Liver (tissue), 9 donors: ENCODE data around the gene OR7A17. TPM values are rescaled to one million over a fixed set of nuclear protein-coding genes. Genes with fewer than 3 reads are reported as not detected.

ENCODE experiments used
- DNase-seq: peaks from one replicate; pipeline ENCODE4 v3.0.0-alpha.2; 2017; ENCODE audit warnings: low spot score
- H3K27ac ChIP-seq, 2 donors: one replicate each; pipeline ENCODE4 v1.7.0; 2013; ENCODE audit warnings: inconsistent platforms in 2 of 2, low read length in 2 of 2, control low read depth in 1 of 2, low read depth in 1 of 2, mild to moderate bottlenecking in 1 of 2
- H3K27me3 ChIP-seq, 4 donors: one replicate each; pipeline versions ENCODE4 v1.6.1 to v1.7.0; 2013; ENCODE audit warnings: low read length in 3 of 4, inconsistent platforms in 1 of 4, mild to moderate bottlenecking in 1 of 4, moderate library complexity in 1 of 4; ENCODE audit not compliant: control insufficient read depth in 4 of 4, insufficient read depth in 4 of 4
- H3K36me3 ChIP-seq, 4 donors: one replicate each; pipeline versions ENCODE4 v1.6.1 to v1.7.0; 2013; ENCODE audit warnings: low read length in 3 of 4, mild to moderate bottlenecking in 3 of 4, low read depth in 1 of 4, moderate library complexity in 1 of 4; ENCODE audit not compliant: control insufficient read depth in 4 of 4, insufficient read depth in 3 of 4
- H3K4me1 ChIP-seq, 4 donors: one replicate each; pipeline versions ENCODE4 v1.6.1 to v1.7.0; 2013; ENCODE audit warnings: low read length in 3 of 4, mild to moderate bottlenecking in 3 of 4, moderate library complexity in 1 of 4; ENCODE audit not compliant: control insufficient read depth in 4 of 4, insufficient read depth in 4 of 4
- H3K4me3 ChIP-seq, 3 donors: one replicate each; pipeline versions ENCODE4 v1.6.1 to v1.7.0; 2013; ENCODE audit warnings: low read length in 3 of 3, control low read depth in 1 of 3, low read depth in 1 of 3, mild to moderate bottlenecking in 1 of 3
- H3K9ac ChIP-seq, 2 donors: one replicate each; pipeline ENCODE4 v1.7.0; 2013; ENCODE audit warnings: low read length in 2 of 2, mild to moderate bottlenecking in 2 of 2, moderate library complexity in 2 of 2, control low read depth in 1 of 2, low read depth in 1 of 2
- H3K9me3 ChIP-seq, 4 donors: one replicate each; pipeline versions ENCODE4 v1.6.1 to v1.7.0; 2013; ENCODE audit warnings: low read length in 3 of 4; ENCODE audit not compliant: control insufficient read depth in 4 of 4
- CTCF ChIP-seq: fragments of 150-350 bp; IDR thresholded peaks from 2 replicates; pipeline ENCODE4 v1.5.1; 2017; ENCODE audit warnings: improper control_type of control experiment, low read depth, low read length; ENCODE audit not compliant: missing input control
- EGR1 ChIP-seq, 2 donors: IDR thresholded peaks; 2 replicates each; pipeline ENCODE4 v1.6.1; 2016 to 2018; ENCODE audit warnings: antibody characterized with exemption in 2 of 2, low read depth in 2 of 2
- FOXA1 ChIP-seq: IDR thresholded peaks from 2 replicates; pipeline ENCODE4 v1.6.1; 2016; ENCODE audit warnings: antibody characterized with exemption
- FOXA2 ChIP-seq: IDR thresholded peaks from 2 replicates; pipeline ENCODE4 v1.6.1; 2016; ENCODE audit warnings: antibody characterized with exemption
- GABPA ChIP-seq, 2 donors: IDR thresholded peaks in 1 of 2; conservative IDR thresholded peaks in 1 of 2; 2 replicates each; pipeline ENCODE4 v1.6.1; 2016; ENCODE audit warnings: antibody characterized with exemption in 2 of 2, mild to moderate bottlenecking in 1 of 2, moderate library complexity in 1 of 2
- HNF4A ChIP-seq, 2 donors: conservative IDR thresholded peaks; 2 replicates each; pipeline ENCODE4 v1.6.1; 2016; ENCODE audit warnings: antibody characterized with exemption in 2 of 2, mild to moderate bottlenecking in 2 of 2
- HNF4G ChIP-seq: IDR thresholded peaks from 2 replicates; pipeline ENCODE4 v1.6.1; 2016; ENCODE audit warnings: antibody characterized with exemption
- JUND ChIP-seq, 2 donors: IDR thresholded peaks; 2 replicates each; pipeline ENCODE4 v1.6.1; 2016; ENCODE audit warnings: antibody characterized with exemption in 2 of 2
- MAX ChIP-seq: IDR thresholded peaks from 2 replicates; pipeline ENCODE4 v1.6.1; 2016; ENCODE audit warnings: antibody characterized with exemption
- NR2F2 ChIP-seq: IDR thresholded peaks from 2 replicates; pipeline ENCODE4 v1.6.1; 2016; ENCODE audit warnings: antibody characterized with exemption
- RAD21 ChIP-seq, 2 donors: IDR thresholded peaks; 2 replicates each; pipeline ENCODE4 v1.6.1; 2016; ENCODE audit warnings: antibody characterized with exemption in 2 of 2, mild to moderate bottlenecking in 2 of 2
- REST ChIP-seq: IDR thresholded peaks from 2 replicates; pipeline ENCODE4 v1.6.1; 2016; ENCODE audit warnings: antibody characterized with exemption, mild to moderate bottlenecking
- RXRA ChIP-seq, 2 donors: IDR thresholded peaks; 2 replicates each; pipeline ENCODE4 v1.6.1; 2017 to 2018; ENCODE audit warnings: antibody characterized with exemption in 2 of 2, mild to moderate bottlenecking in 1 of 2
- SP1 ChIP-seq: IDR thresholded peaks from 2 replicates; pipeline ENCODE4 v1.6.1; 2018; ENCODE audit warnings: antibody characterized with exemption, mild to moderate bottlenecking
- TAF1 ChIP-seq: conservative IDR thresholded peaks from 2 replicates; pipeline ENCODE4 v1.6.1; 2016; ENCODE audit warnings: antibody characterized with exemption, mild to moderate bottlenecking
- YY1 ChIP-seq: IDR thresholded peaks from 2 replicates; pipeline ENCODE4 v1.6.1; 2016; ENCODE audit warnings: antibody characterized with exemption, mild to moderate bottlenecking
- ZBTB33 ChIP-seq: IDR thresholded peaks from 2 replicates; pipeline ENCODE4 v1.6.1; 2016; ENCODE audit warnings: antibody characterized with exemption
- WGBS: extraction: QIAGEN DNeasy Blood & Tissue Kit; methylation state at CpG from one replicate; pipeline ENCODE4 v1.1.7; 2013; 5-methylcytosine and 5-hydroxymethylcytosine counted together
- polyA plus RNA-seq, 2 donors: library from polyadenylated mRNA; stranded (reverse) in 1 of 2; unstranded in 1 of 2; fragments of 200-250 nt in 1 of 2; fragments of >200 nt in 1 of 2; fragmentation: Nextera tagmentation in 1 of 2; extraction: Ambion mirVana in 1 of 2; gene quantifications; one replicate each; pipeline versions ENCODE4 v1.2.1 to v1.2.3, GENCODE V29; 2013 to 2015
- total RNA-seq, 2 donors: library from RNA; depleted of rRNA; stranded (reverse); fragments of >200 nt; gene quantifications; one replicate each; pipeline ENCODE4 v1.2.3, GENCODE V29; 2014
- TF ChIP-seq, protein P1 (sequence below): IDR thresholded peaks from 2 replicates; pipeline ENCODE4 v1.6.1; 2016; ENCODE audit warnings: antibody characterized with exemption
- donor health status: healthy.
- donor health status: healthy.
- donor health status: healthy.
- donor health status: healthy.
- donor health status: healthy.

OR7A17 gene
- total and polyA plus RNA-seq, 4 donors = not detected

GRCh38 chr19:14843169-14843568, 42.8 kb downstream of the OR7A17 start:
- H3K4me3 ChIP-seq = no peak overlapping the region
- H3K4me1 ChIP-seq = no peaks in the 10 kb centered on the region
- WGBS = 50% methylated on average over 2 of the region's 2 CpGs
- H3K9ac ChIP-seq = no peak overlapping the region
- H3K36me3 ChIP-seq = no peaks in the 10 kb centered on the region
- H3K27ac ChIP-seq = no peak overlapping the region
- no peak for TF ChIP-seq TAF1
- no peak for TF ChIP-seq EGR1 (IDR thresholded peaks at IDR 0.05; ENCODE audit: low read depth in 2 of 2)
- TF ChIP-seq CTCF = no peak
- TF ChIP-seq RAD21 (IDR thresholded peaks at IDR 0.05) = no peak
- no peak for TF ChIP-seq JUND (IDR thresholded peaks at IDR 0.05)
- TF ChIP-seq FOXA2 = no peak
- no peak for DNase-seq
- H3K9me3 ChIP-seq = peaks cover 0 to 4% (median 0%) of the 10 kb centered on the region in 4 donors
- H3K27me3 ChIP-seq = peaks cover 0 to 7% (median 2%) of the 10 kb centered on the region in 4 donors

DNA sequence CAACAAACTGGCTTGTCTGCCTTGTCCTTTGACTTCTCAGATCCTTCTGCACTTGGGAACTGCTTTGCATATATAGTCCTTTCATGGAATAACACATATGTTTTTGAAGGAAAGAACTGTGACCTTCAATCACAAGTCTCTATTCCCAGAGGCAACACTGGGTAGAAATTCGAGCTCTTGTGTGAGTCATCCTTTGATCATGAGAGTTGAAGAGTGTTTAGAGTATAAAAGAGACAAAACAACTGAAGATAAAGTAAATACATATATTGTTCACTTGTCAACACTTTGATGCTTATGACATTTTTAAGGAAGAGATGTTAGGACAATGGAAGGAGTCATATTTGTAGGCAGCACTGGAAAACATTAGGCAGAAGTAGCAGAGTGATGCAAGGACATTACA, 45.7 kb downstream of the OR7A17 start:
- TF ChIP-seq EGR1 (IDR thresholded peaks at IDR 0.05; ENCODE audit: low read depth in 2 of 2) = no peak
- TF ChIP-seq JUND (IDR thresholded peaks at IDR 0.05) = no peak
- TF ChIP-seq FOXA2 = no peak
- TF ChIP-seq NR2F2 = no peak
- TF ChIP-seq, protein P1, sequence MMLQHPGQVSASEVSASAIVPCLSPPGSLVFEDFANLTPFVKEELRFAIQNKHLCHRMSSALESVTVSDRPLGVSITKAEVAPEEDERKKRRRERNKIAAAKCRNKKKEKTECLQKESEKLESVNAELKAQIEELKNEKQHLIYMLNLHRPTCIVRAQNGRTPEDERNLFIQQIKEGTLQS = no peak
- no peak for TF ChIP-seq SP1
- no peak for TF ChIP-seq REST
- TF ChIP-seq CTCF = no peak
- no peak for TF ChIP-seq HNF4A (conservative IDR thresholded peaks at IDR 0.05)
- TF ChIP-seq RAD21 (IDR thresholded peaks at IDR 0.05) = no peak
- TF ChIP-seq GABPA (IDR thresholded peaks at IDR 0.05 in 1 of 2, conservative IDR thresholded peaks at IDR 0.05 in 1 of 2) = no peak
- TF ChIP-seq TAF1 = no peak
- no peak for TF ChIP-seq FOXA1
- no peak for TF ChIP-seq RXRA (IDR thresholded peaks at IDR 0.05)
- TF ChIP-seq YY1 = no peak
- no peak for TF ChIP-seq HNF4G
- TF ChIP-seq ZBTB33 = no peak
- no peak for TF ChIP-seq MAX
- H3K27me3 ChIP-seq = peaks cover 0 to 4% (median 0%) of the 10 kb centered on the region in 4 donors
- DNase-seq = no peak
- no peaks in the 10 kb centered on the region for H3K4me1 ChIP-seq
- H3K27ac ChIP-seq = no peak overlapping the region
- H3K36me3 ChIP-seq = no peaks in the 10 kb centered on the region
- H3K9me3 ChIP-seq = peaks cover 0 to 4% (median 0%) of the 10 kb centered on the region in 4 donors
- no peak overlapping the region for H3K9ac ChIP-seq
- 43% methylated on average over 1 of the region's 1 CpG for WGBS
- H3K4me3 ChIP-seq = no peak overlapping the region
